HepG2 (cell line): ENCODE data around the gene ZNF254. TPM values are rescaled to one million over a fixed set of nuclear protein-coding genes. Genes with fewer than 3 reads are reported as not detected.

Source experiments
- ATAC-seq: fragments of 200-7000 bp; cut with Tn5 transposase; 3 replicates; pipeline ENCODE4 v1.9.1; 2020; ENCODE audit warnings: mild to moderate bottlenecking, moderate library complexity
- Bru-seq: library from RNA; stranded (reverse); fragments of 400-500 nt; gene quantifications from one replicate; lab custom pipeline; 2021; lab: Mats Ljungman, UMichigan
- BruChase-seq, 2 experiments: library from RNA; stranded (reverse); fragments of 400-500 nt; gene quantifications; one replicate each; lab custom pipeline; 2021; lab: Mats Ljungman, UMichigan
- BruUV-seq: library from RNA; stranded (reverse); fragments of 400-500 nt; replicated peaks from 2 replicates; lab custom pipeline; 2021; lab: Mats Ljungman, UMichigan
- CTCF ChIA-PET: fragments of 300-600 bp; formaldehyde crosslinking; extraction: SDS; loops from one replicate; lab custom pipeline; 2021; ENCODE audit warnings: low total read pairs, inconsistent platforms, low intra/inter-chr PET ratio; lab: Yijun Ruan, JAX
- POLR2A ChIA-PET: fragments of 350-600 bp; sonication (Branson Sonifier 250); formaldehyde crosslinking; loops from one replicate; lab custom pipeline; 2020; ENCODE audit warnings: antibody characterized with exemption, inconsistent platforms; lab: Yijun Ruan, JAX
- DNase-seq: peaks from one replicate; pipeline ENCODE4 v3.0.0-alpha.2; 2015; ENCODE audit warnings: low spot score
- FAIRE-seq: peaks from 3 replicates; lab custom pipeline; 2011; peaks lifted over from hg19 to GRCh38; lab: Jason Lieb, UNC
- H2AFZ ChIP-seq: one replicate; pipeline ENCODE4 v1.6.1; 2011; ENCODE audit warnings: low read length, inconsistent platforms
- H3K27ac ChIP-seq: fragments of 300-600 bp; 3 replicates; pipeline ENCODE4 v1.8.0; 2011; ENCODE audit warnings: mixed run types, mild to moderate bottlenecking, mixed read lengths, low read length, inconsistent platforms; ENCODE audit not compliant: insufficient read depth; ENCODE audit errors: extremely low read length
- H3K27me3 ChIP-seq, 2 experiments: fragments of 200-600 bp in 1 of 2; 2 replicates in 1 of 2; 3 replicates in 1 of 2; pipeline versions ENCODE4 v1.6.0 to v1.8.0; 2011; ENCODE audit warnings: low read length in 2 of 2, mild to moderate bottlenecking in 2 of 2, moderate library complexity in 2 of 2, inconsistent platforms in 1 of 2; ENCODE audit not compliant: insufficient read depth in 2 of 2, control insufficient read depth in 1 of 2
- H3K36me3 ChIP-seq, 2 experiments: fragments of 200-600 bp in 1 of 2; replicated peaks in 1 of 2; 2 replicates in 1 of 2; 3 replicates in 1 of 2; pipeline versions ENCODE4 v1.5.1 to v1.8.0; 2011; ENCODE audit warnings: low read length in 2 of 2, inconsistent platforms in 1 of 2; ENCODE audit not compliant: insufficient read depth in 2 of 2, control insufficient read depth in 1 of 2
- H3K4me1 ChIP-seq: 2 replicates; pipeline ENCODE4 v1.5.1; 2012; ENCODE audit warnings: low read length, inconsistent platforms; ENCODE audit not compliant: insufficient read depth
- H3K4me2 ChIP-seq: 2 replicates; pipeline ENCODE4 v1.6.0; 2011; ENCODE audit warnings: low read depth, low read length, inconsistent platforms
- H3K4me3 ChIP-seq, 3 experiments: fragments of 200-600 bp in 1 of 3; sonication (generic), shearing (Covaris generic) in 1 of 3; replicated peaks in 1 of 3; 2 replicates each; pipeline ENCODE4 v1.5.1; 2011 to 2016; ENCODE audit warnings: low read length in 3 of 3, inconsistent platforms in 2 of 3, low read depth in 2 of 3, mild to moderate bottlenecking in 2 of 3, control low read depth in 1 of 3, mixed read lengths in 1 of 3; ENCODE audit not compliant: insufficient read depth in 1 of 3
- H3K79me2 ChIP-seq: one replicate; pipeline ENCODE4 v1.6.1; 2011; ENCODE audit warnings: low read length, inconsistent platforms; ENCODE audit not compliant: insufficient read depth
- H3K9ac ChIP-seq: 2 replicates; pipeline ENCODE4 v1.6.0; 2011; ENCODE audit warnings: mild to moderate bottlenecking, low read depth, low read length, inconsistent platforms; ENCODE audit not compliant: insufficient read depth
- H3K9me3 ChIP-seq: 2 replicates; pipeline ENCODE4 v1.5.1; 2012; ENCODE audit warnings: mild to moderate bottlenecking, low read length
- H4K20me1 ChIP-seq: 2 replicates; pipeline ENCODE4 v1.6.0; 2011; ENCODE audit warnings: inconsistent platforms, mild to moderate bottlenecking, low read length, moderate library complexity; ENCODE audit not compliant: insufficient read depth
- AGO2 ChIP-seq: fragments of 200-400 bp; formaldehyde crosslinking; optimal IDR thresholded peaks from 2 replicates; pipeline ENCODE3; 2017; ENCODE audit warnings: mild to moderate bottlenecking, low read depth, low read length, moderate library complexity
- LRRFIP1 ChIP-seq: sonication (generic); formaldehyde crosslinking; conservative IDR thresholded peaks from 2 replicates; pipeline ENCODE4 v1.4.0; 2020; ENCODE audit warnings: missing genetic modification reagents
- WGBS: methylation state at CpG from one replicate; pipeline ENCODE4 v1.1.6; 2017; ENCODE audit warnings: low lambda C conversion rate; 5-methylcytosine and 5-hydroxymethylcytosine counted together
- in situ Hi-C: cut with HindIII; loops from 2 replicates; pipeline ENCODE4 v1.10.0; 2017; ENCODE audit warnings: low pct_unique_long_range_greater_than_20kb; ENCODE audit not compliant: extremely low pct_ligation_motif_present
- intact Hi-C: fragments of 100-400 bp; cut with micrococcal nuclease; formaldehyde crosslinking; loops from one replicate; pipeline ENCODE4 v1.10.0; 2022; ENCODE audit not compliant: unreplicated experiment
- long read RNA-seq, 2 experiments: library from RNA in 1 of 2; library from polyadenylated mRNA in 1 of 2; stranded (forward) in 1 of 2; unstranded in 1 of 2; transcript quantifications; one replicate each; pipeline ENCODE4 v2.0.0, GENCODE V29; 2019 to 2022
- polyA minus RNA-seq, 3 experiments: library from RNA; depleted of rRNA, polyadenylated mRNA; stranded (reverse); fragments of >200 nt; gene quantifications; 2 replicates each; pipeline ENCODE4 v1.2.3, GENCODE V29; 2011; ENCODE audit warnings: low replicate concordance in 1 of 3
- polyA plus RNA-seq, 8 experiments: library from polyadenylated mRNA; depleted of rRNA in 3 of 8; stranded (reverse) in 7 of 8; unstranded in 1 of 8; fragments of >200 nt; fragmentation: Illumina TruSeq in 4 of 8; extraction: Trizol in 4 of 8; gene quantifications; 2 replicates each; pipeline versions ENCODE4 v1.2.1 to v1.2.3, GENCODE V29; 2011 to 2016; ENCODE audit warnings: low read depth in 4 of 8, missing spikeins in 1 of 8, mixed read lengths in 1 of 8; ENCODE audit not compliant: insufficient read depth in 1 of 8
- total RNA-seq, 5 experiments: library from RNA; depleted of rRNA; stranded (reverse); fragments of >200 nt; fragmentation: Illumina TruSeq; extraction: Trizol; gene quantifications; 2 replicates each; pipeline ENCODE4 v1.2.3, GENCODE V29; 2016; ENCODE audit warnings: low read depth in 1 of 5

ZNF254 gene
- total RNA-seq (2016; rRNA removed; fragmentation: Illumina TruSeq; extraction: Trizol) = 4.6 and 5.6 TPM in 2 replicates
- 2.2 and 2.3 TPM in 2 replicates for total RNA-seq (2016; cell fraction: cytosol; rRNA removed; fragmentation: Illumina TruSeq; extraction: Trizol; ENCODE audit: low read depth)
- 4.0 and 5.4 TPM in 2 replicates for total RNA-seq (2016; cell fraction: insoluble cytoplasmic fraction; rRNA removed; fragmentation: Illumina TruSeq; extraction: Trizol)
- total RNA-seq (2016; cell fraction: membrane; rRNA removed; fragmentation: Illumina TruSeq; extraction: Trizol) = 1.9 and 2.5 TPM in 2 replicates
- total RNA-seq (2016; cell fraction: nucleus; rRNA removed; fragmentation: Illumina TruSeq; extraction: Trizol) = 9.6 and 9.7 TPM in 2 replicates
- polyA plus RNA-seq (2011; rRNA removed) = 2.6 TPM in 2 replicates
- 0.68 and 1.6 TPM in 2 replicates for polyA plus RNA-seq (2011; cell fraction: cytosol; rRNA removed)
- polyA plus RNA-seq (2011; cell fraction: nucleus; rRNA removed) = 1.6 and 2.1 TPM in 2 replicates
- polyA plus RNA-seq (2012) = 3.7 and 4.1 TPM in 2 replicates
- polyA plus RNA-seq (2016; cell fraction: cytosol; fragmentation: Illumina TruSeq; extraction: Trizol; ENCODE audit: low read depth) = 0.17 and 0.38 TPM in 2 replicates
- 6.1 and 6.6 TPM in 2 replicates for polyA plus RNA-seq (2016; cell fraction: insoluble cytoplasmic fraction; fragmentation: Illumina TruSeq; extraction: Trizol; ENCODE audit: low read depth)
- 0.87 and 0.90 TPM in 2 replicates for polyA plus RNA-seq (2016; cell fraction: membrane; fragmentation: Illumina TruSeq; extraction: Trizol; ENCODE audit: low read depth)
- polyA plus RNA-seq (2016; cell fraction: nucleus; fragmentation: Illumina TruSeq; extraction: Trizol; ENCODE audit: insufficient read depth, low read depth) = 7.1 and 7.5 TPM in 2 replicates
- 1.0 and 11.6 TPM in 2 replicates for polyA minus RNA-seq (2011; rRNA and poly(A)+ RNA removed; ENCODE audit: low replicate concordance)
- polyA minus RNA-seq (2011; cell fraction: cytosol; rRNA and poly(A)+ RNA removed) = 2.7 and 3.7 TPM in 2 replicates
- 13.6 and 18.0 TPM in 2 replicates for polyA minus RNA-seq (2011; cell fraction: nucleus; rRNA and poly(A)+ RNA removed)
- Bru-seq, nascent RNA = percentile 73 among the genes with signal in this experiment
- BruChase-seq, experiment 1, labeled RNA remaining after a 6-hour chase = percentile 57 among the genes with signal in this experiment
- percentile 78 among the genes with signal in this experiment for BruChase-seq, experiment 2, labeled RNA remaining after a 2-hour chase
- long read RNA-seq, experiment 1, partial matches to known transcripts = 0 of 5 reads
- long read RNA-seq, experiment 1, other reads (novel, unspliced or antisense) = 5 of 5 reads
- long read RNA-seq, experiment 2, partial matches to known transcripts = 0 of 7 reads
- long read RNA-seq, experiment 2, other reads (novel, unspliced or antisense) = 7 of 7 reads

DNA sequence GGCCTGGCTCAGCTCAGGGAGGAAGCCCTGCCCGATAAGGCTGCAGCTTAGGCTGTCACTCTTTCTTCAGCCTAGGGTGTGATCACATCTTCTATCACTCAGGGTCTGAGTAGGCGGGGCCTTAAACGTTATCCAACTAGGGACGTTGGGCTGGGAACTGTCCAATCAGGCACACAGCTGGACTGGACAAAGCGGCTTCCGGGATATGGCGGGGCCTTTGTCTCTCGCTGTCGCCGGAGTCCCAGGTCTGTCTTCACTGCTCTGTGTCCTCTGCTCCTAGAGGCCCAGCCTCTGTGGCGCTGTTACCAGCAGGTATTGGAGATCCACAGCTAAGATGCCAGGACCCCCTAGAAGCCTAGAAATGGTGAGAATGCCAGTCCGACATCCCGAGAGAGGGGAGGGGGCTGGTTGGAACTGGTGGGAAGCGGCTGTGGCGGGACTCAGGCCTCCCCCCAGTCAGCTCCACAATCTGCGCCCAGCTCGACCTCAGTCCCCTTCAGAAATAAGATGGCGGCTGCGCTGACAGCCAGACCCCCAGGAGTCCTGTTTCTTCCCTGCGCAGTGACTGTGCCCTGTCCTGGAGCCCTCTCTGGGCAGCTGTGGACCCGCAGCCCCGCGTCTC lies at the start of gene ZNF254:
TSS of gene ZNF254 (plus strand) at position 214 of the 622 bp plus-strand sequence. CDS start at position 335, 121 bp downstream.
- Histone ChIP-seq H3K79me2 (no peaks in the 10 kb centered on the region), H2AFZ (no peak within 1 kb of the TSS), H3K4me3 (no peak within 1 kb of the TSS), H3K36me3 (no peaks in the 10 kb centered on the region), H3K9me3 (no peaks in the 10 kb centered on the region), H3K4me1 (no peaks in the 10 kb centered on the region), H4K20me1 (no peaks in the 10 kb centered on the region), H3K9ac (no peak within 1 kb of the TSS), H3K27me3 (no peaks in the 10 kb centered on the region), H3K27ac (no peak within 1 kb of the TSS), H3K4me2 (no peak within 1 kb of the TSS)
- ChIA-PET POLR2A (no interaction called here), CTCF (no interaction called here)
- intact Hi-C loops = no loop called here
- ATAC-seq (no peak), DNase-seq (no peak), FAIRE-seq (no peak)
- in situ Hi-C loops = no loop called here
- no TSS peak for BruUV-seq
- 100% methylated on average over 11 of the region's 23 CpGs for WGBS
- TF ChIP-seq AGO2 (peak; percentile 50), LRRFIP1 (CRISPR knock-in tag) (no peak)
